ENCODE data around the gene TEX55. TPM values are rescaled to one million over a fixed set of nuclear protein-coding genes. Genes with fewer than 3 reads are reported as not detected.

TEX55 gene
- total RNA-seq, 1 donor from 2014 or later, result not detected

- TF ChIP-seq POLR2AphosphoS5 (IDR thresholded peaks at IDR 0.05; ENCODE audit: insufficient read depth in 1 of 2, low read depth in 1 of 2) (no peak), CTCF (IDR thresholded peaks at IDR 0.05) (no peak), POLR2A (IDR thresholded peaks at IDR 0.05) (no peak)
- DNase-seq (ENCODE audit: extremely low spot score in 2 of 2), result no peak
- Histone ChIP-seq H3K36me3 (no peaks in the 10 kb centered on the region), H3K27ac (no peak overlapping the region), H3K9me3 (no peaks in the 10 kb centered on the region), H3K4me3 (no peak overlapping the region), H3K27me3 (no peaks in the 10 kb centered on the region), H3K4me1 (no peaks in the 10 kb centered on the region)
- intact Hi-C loops (cut with DNase I), result no loop called here
Measured at GRCh38 chr3:119187266-119187665, 41.3 kb downstream of the TEX55 start.

- Histone ChIP-seq H3K9me3 (no peaks in the 10 kb centered on the region), H3K27ac (no peak overlapping the region), H3K27me3 (no peaks in the 10 kb centered on the region), H3K36me3 (no peaks in the 10 kb centered on the region), H3K4me3 (no peak overlapping the region), H3K4me1 (no peaks in the 10 kb centered on the region)
- no peak for TF ChIP-seq POLR2AphosphoS5 (IDR thresholded peaks at IDR 0.05; ENCODE audit: insufficient read depth in 1 of 2, low read depth in 1 of 2)
- TF ChIP-seq CTCF (IDR thresholded peaks at IDR 0.05), result no peak
- TF ChIP-seq POLR2A (IDR thresholded peaks at IDR 0.05), result no peak
- no peak for DNase-seq (ENCODE audit: extremely low spot score in 2 of 2)
- intact Hi-C loops (cut with DNase I), result no loop called here
Measured at GRCh38 chr3:119191800-119192199, 45.8 kb downstream of the TEX55 start.

- no peak overlapping the region for H3K4me3 ChIP-seq
- H3K4me1 ChIP-seq, result no peaks in the 10 kb centered on the region
- no peak for DNase-seq (ENCODE audit: extremely low spot score in 2 of 2)
- H3K27me3 ChIP-seq, result no peaks in the 10 kb centered on the region
- no peak overlapping the region for H3K27ac ChIP-seq
- no peaks in the 10 kb centered on the region for H3K9me3 ChIP-seq
- H3K36me3 ChIP-seq, result no peaks in the 10 kb centered on the region
- intact Hi-C loops (cut with DNase I), result no loop called here
- TF ChIP-seq CTCF (IDR thresholded peaks at IDR 0.05) (no peak), POLR2A (IDR thresholded peaks at IDR 0.05) (no peak), POLR2AphosphoS5 (IDR thresholded peaks at IDR 0.05; ENCODE audit: insufficient read depth in 1 of 2, low read depth in 1 of 2) (no peak)
Measured at GRCh38 chr3:119194237-119195150, 48.5 kb downstream of the TEX55 start.

GRCh38 chr3:119195151-119195476 lies 49.1 kb downstream of the TEX55 start:
- no peaks in the 10 kb centered on the region for H3K9me3 ChIP-seq
- H3K27me3 ChIP-seq, result no peaks in the 10 kb centered on the region
- no peaks in the 10 kb centered on the region for H3K36me3 ChIP-seq
- intact Hi-C loops (cut with DNase I), result no loop called here
- no peak overlapping the region for H3K27ac ChIP-seq
- no peak overlapping the region for H3K4me3 ChIP-seq
- DNase-seq (ENCODE audit: extremely low spot score in 2 of 2), result no peak
- TF ChIP-seq POLR2A (IDR thresholded peaks at IDR 0.05) (no peak), CTCF (IDR thresholded peaks at IDR 0.05) (no peak), POLR2AphosphoS5 (IDR thresholded peaks at IDR 0.05; ENCODE audit: insufficient read depth in 1 of 2, low read depth in 1 of 2) (no peak)
- no peaks in the 10 kb centered on the region for H3K4me1 ChIP-seq

- Histone ChIP-seq H3K27me3 (no peaks in the 10 kb centered on the region), H3K27ac (no peak overlapping the region), H3K9me3 (no peaks in the 10 kb centered on the region), H3K4me3 (no peak overlapping the region), H3K4me1 (no peaks in the 10 kb centered on the region), H3K36me3 (no peaks in the 10 kb centered on the region)
- intact Hi-C loops (cut with DNase I), result no loop called here
- no peak for DNase-seq (ENCODE audit: extremely low spot score in 2 of 2)
- TF ChIP-seq POLR2A (IDR thresholded peaks at IDR 0.05), result no peak
- TF ChIP-seq POLR2AphosphoS5 (IDR thresholded peaks at IDR 0.05; ENCODE audit: insufficient read depth in 1 of 2, low read depth in 1 of 2), result no peak
- no peak for TF ChIP-seq CTCF (IDR thresholded peaks at IDR 0.05)
Measured at GRCh38 chr3:119195911-119196310, 49.9 kb downstream of the TEX55 start.

Measured in vagina (tissue), 2 donors.